Smooth muscle cell (in vitro differentiated cells): ENCODE results near the gene GFER. TPM values are rescaled to one million over a fixed set of nuclear protein-coding genes. Genes with fewer than 3 reads are reported as not detected.
A peak's percentile ranks its signal among the peaks of the same experiment; 100 is the strongest.

Source experiments
- DNase-seq: peaks from one replicate; lab custom pipeline; 2025; ENCODE audit not compliant: unreplicated experiment; lab: John Stamatoyannopoulos, UW
- H2AFZ ChIP-seq: fragments of 200-600 bp; sonication (generic); 2 replicates; pipeline ENCODE4 v1.6.0; 2016; ENCODE audit warnings: antibody characterized with exemption, low read depth, mild to moderate bottlenecking
- H3F3A ChIP-seq: fragments of 200-600 bp; sonication (generic); 2 replicates; pipeline ENCODE4 v1.6.0; 2017; ENCODE audit warnings: antibody characterized with exemption, low read depth
- H3K27ac ChIP-seq: fragments of 200-600 bp; sonication (generic); 2 replicates; pipeline ENCODE4 v1.5.1; 2016; ENCODE audit warnings: low read depth, mild to moderate bottlenecking
- H3K27me3 ChIP-seq: fragments of 200-600 bp; sonication (generic); 2 replicates; pipeline ENCODE4 v1.6.1; 2016; ENCODE audit warnings: low read depth, mild to moderate bottlenecking
- H3K36me3 ChIP-seq: fragments of 200-600 bp; sonication (generic); 2 replicates; pipeline ENCODE4 v1.5.1; 2016; ENCODE audit warnings: low read depth
- H3K4me1 ChIP-seq: fragments of 200-600 bp; sonication (generic); 2 replicates; pipeline ENCODE4 v1.5.1; 2016; ENCODE audit warnings: low read depth
- H3K4me2 ChIP-seq: fragments of 200-600 bp; sonication (generic); 2 replicates; pipeline ENCODE4 v1.6.0; 2016; ENCODE audit warnings: mild to moderate bottlenecking
- H3K4me3 ChIP-seq: fragments of 200-600 bp; sonication (generic); 2 replicates; pipeline ENCODE4 v1.5.1; 2016; ENCODE audit warnings: mild to moderate bottlenecking
- H3K79me2 ChIP-seq: fragments of 200-600 bp; sonication (generic); 2 replicates; pipeline ENCODE4 v1.6.0; 2016; ENCODE audit warnings: low read depth, mild to moderate bottlenecking
- H3K9ac ChIP-seq: fragments of 200-600 bp; sonication (generic); 2 replicates; pipeline ENCODE4 v1.6.0; 2016; ENCODE audit warnings: low read depth
- H3K9me3 ChIP-seq: fragments of 200-600 bp; sonication (generic); replicated peaks from 2 replicates; pipeline ENCODE4 v1.5.1; 2016; ENCODE audit warnings: low read depth
- H4K20me1 ChIP-seq: fragments of 200-600 bp; sonication (generic); 2 replicates; pipeline ENCODE4 v1.6.0; 2016; ENCODE audit warnings: low read depth
- CTCF ChIP-seq: fragments of 200-600 bp; sonication (generic); IDR thresholded peaks from 2 replicates; pipeline ENCODE4 v1.5.1; 2017; ENCODE audit warnings: borderline replicate concordance, mild to moderate bottlenecking, antibody characterized with exemption; ENCODE audit not compliant: insufficient read depth, poor library complexity, severe bottlenecking
- WGBS: methylation state at CpG from one replicate; pipeline ENCODE4 v1.1.7; 2016; ENCODE audit warnings: low lambda C conversion rate; 5-methylcytosine and 5-hydroxymethylcytosine counted together
- polyA plus RNA-seq: library from polyadenylated mRNA; unstranded; fragments of >200 nt; fragmentation: Nextera tagmentation; extraction: Ambion mirVana; gene quantifications from 2 replicates; pipeline ENCODE4 v1.2.1, GENCODE V29; 2016
- total RNA-seq: library from RNA; depleted of rRNA; stranded (reverse); fragments of >200 nt; gene quantifications from 2 replicates; pipeline ENCODE4 v1.2.3, GENCODE V29; 2014

The GFER gene
- 12.1 and 15.1 TPM in 2 replicates for total RNA-seq
- 33.5 and 41.2 TPM in 2 replicates for polyA plus RNA-seq

DNA sequence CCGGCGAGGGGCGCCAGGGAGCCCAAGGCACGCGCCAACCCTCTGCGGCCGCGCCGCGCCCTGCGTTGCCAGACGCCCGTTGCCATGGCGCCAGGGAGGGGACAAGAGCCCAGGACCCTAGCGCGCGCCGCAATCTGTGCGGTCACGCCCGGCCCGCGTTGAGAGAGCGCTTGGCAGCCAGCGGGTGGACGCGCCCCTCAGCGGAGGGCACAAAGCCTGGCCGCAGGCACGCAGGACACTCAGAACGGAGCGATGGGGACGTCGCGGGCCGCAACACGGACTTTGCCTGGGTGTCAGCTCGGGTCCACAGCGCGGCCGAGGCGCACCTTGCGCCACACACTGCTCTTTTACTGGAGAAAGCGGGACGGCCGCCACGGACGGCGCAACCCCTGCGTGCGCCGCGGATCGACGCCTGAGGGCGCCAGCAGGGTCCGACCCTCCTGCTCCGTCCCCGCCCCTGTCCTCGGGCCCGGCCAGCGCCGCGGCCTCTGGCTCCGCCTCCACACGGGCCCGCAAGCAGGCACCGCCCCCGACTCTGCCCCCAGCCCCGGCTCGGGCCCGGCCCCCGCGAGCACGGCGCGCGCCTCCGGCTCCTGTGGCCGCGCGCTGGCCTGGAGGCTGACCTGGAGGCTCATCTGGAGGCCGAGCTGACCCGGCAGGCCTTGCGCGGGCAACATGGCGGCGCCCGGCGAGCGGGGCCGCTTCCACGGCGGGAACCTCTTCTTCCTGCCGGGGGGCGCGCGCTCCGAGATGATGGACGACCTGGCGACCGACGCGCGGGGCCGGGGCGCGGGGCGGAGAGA is at the start of gene GFER:
GFER (plus strand) TSS at position 650 of the 803 bp plus-strand sequence; CDS start at position 676, 26 bp downstream.
- H3K9ac ChIP-seq, result peak within 1 kb of the TSS; percentile 84
- WGBS, result 1% methylated on average over 92 of the region's 109 CpGs
- H3K27ac ChIP-seq, result peak within 1 kb of the TSS; percentile 13
- no peaks in the 10 kb centered on the region for H3K79me2 ChIP-seq
- peak within 1 kb of the TSS; percentile 81 for H2AFZ ChIP-seq
- no peaks in the 10 kb centered on the region for H3K36me3 ChIP-seq
- peak within 1 kb of the TSS; percentile 89 for H3K4me3 ChIP-seq
- peak; percentile 76 for DNase-seq
- H3K9me3 ChIP-seq, result no peaks in the 10 kb centered on the region
- H3K4me2 ChIP-seq, result peak within 1 kb of the TSS; percentile 99
- peak; percentile 9 for TF ChIP-seq CTCF
- peaks cover 53% of the 10 kb centered on the region for H3K27me3 ChIP-seq
- no peaks in the 10 kb centered on the region for H4K20me1 ChIP-seq
- peaks cover 28% of the 10 kb centered on the region for H3K4me1 ChIP-seq
- peaks cover 7% of the 10 kb centered on the region for H3F3A ChIP-seq

DNA sequence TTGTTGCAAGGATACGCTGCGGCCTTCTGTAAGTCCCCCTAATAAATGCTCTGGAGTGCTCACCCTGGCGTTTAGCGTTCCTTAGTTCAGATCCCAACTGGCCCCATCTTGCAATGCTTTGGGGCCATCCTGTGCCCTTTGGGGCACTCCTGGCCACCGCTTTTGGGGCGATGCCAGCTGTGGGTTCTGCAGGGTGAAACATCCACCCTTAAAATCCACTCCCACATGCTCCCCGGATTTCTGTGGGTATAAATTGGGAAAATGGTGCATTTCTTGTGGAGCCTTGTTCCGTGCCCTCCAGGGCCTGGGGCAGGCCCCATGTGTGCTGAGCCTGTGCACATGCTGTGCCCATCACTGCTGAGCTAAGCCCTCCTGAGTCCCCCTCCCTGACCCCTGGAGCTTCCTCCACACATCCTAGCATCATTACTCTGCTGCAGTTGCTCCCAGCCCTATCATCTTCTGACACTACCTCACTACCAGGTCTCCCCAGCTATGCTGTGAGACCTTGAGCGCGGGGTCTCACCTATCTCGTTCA is 47.0 kb upstream of the GFER start:
- Histone ChIP-seq H3K27me3 (no peaks in the 10 kb centered on the region), H3K36me3 (no peaks in the 10 kb centered on the region), H3F3A (no peaks in the 10 kb centered on the region), H3K4me3 (no peak overlapping the region), H3K9ac (no peak overlapping the region), H3K4me2 (no peak overlapping the region), H3K79me2 (no peaks in the 10 kb centered on the region), H4K20me1 (no peaks in the 10 kb centered on the region), H3K9me3 (no peaks in the 10 kb centered on the region), H3K27ac (no peak overlapping the region), H3K4me1 (peaks cover under 1% of the 10 kb centered on the region), H2AFZ (no peak overlapping the region)
- DNase-seq, result no peak
- WGBS, result 98% methylated on average over 11 of the region's 11 CpGs
- no peak for TF ChIP-seq CTCF

GRCh38 chr16:1938316-1938715 is 45.7 kb upstream of the GFER start:
- Histone ChIP-seq H3K4me1 (peaks cover 7% of the 10 kb centered on the region), H3F3A (no peaks in the 10 kb centered on the region), H3K79me2 (no peaks in the 10 kb centered on the region), H3K36me3 (no peaks in the 10 kb centered on the region), H4K20me1 (no peaks in the 10 kb centered on the region), H3K4me3 (no peak overlapping the region), H2AFZ (no peak overlapping the region), H3K27ac (no peak overlapping the region), H3K4me2 (no peak overlapping the region), H3K27me3 (no peaks in the 10 kb centered on the region), H3K9me3 (no peaks in the 10 kb centered on the region), H3K9ac (no peak overlapping the region)
- no peak for TF ChIP-seq CTCF
- 98% methylated on average over 10 of the region's 10 CpGs for WGBS
- no peak for DNase-seq
